ENCODE measurements around the gene ZNF358. TPM values are rescaled to one million over a fixed set of nuclear protein-coding genes. Genes with fewer than 3 reads are reported as not detected.

ZNF358 gene
- total and polyA plus RNA-seq, 7 donors = 38.1 to 110 (median 88.9) TPM

DNA sequence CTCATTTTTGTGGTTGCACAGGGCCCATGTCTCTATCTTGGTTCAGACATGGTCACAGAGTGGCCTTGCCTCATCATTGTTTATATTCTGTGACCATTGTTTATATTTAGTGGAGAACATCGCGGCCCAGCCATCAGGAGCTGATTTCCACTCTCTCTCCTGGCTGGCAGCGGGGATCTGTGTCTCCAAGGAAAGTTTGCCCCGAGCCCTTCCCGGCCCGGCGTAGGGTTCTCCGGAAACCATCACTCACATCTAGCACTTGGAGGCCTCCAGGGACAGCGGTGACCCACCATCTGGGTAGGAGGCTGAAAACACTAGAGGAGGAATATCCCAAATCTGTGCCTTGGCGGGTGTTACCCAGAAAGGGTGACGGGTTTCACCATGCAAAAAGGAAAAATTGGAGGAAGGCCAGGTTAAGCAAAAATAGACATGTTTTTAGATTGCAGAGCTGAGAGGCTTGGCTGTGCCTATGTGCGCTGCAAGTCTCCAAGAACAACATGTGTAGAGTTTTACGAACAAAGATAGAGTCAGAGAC lies 726 bp upstream of the ZNF358 start:
- no peaks in the 10 kb centered on the region for H3K27me3 ChIP-seq (ENCODE audit: insufficient read depth in 3 of 3, low read length in 2 of 3)
- H3K4me3 ChIP-seq = peak overlapping the region; percentile 63
- ATAC-seq (peak in 1 of 4 donors; percentile 11), DNase-seq (no peak)
- intact Hi-C loops (cut with DNase I) = no loop called here
- TF ChIP-seq, protein P1, sequence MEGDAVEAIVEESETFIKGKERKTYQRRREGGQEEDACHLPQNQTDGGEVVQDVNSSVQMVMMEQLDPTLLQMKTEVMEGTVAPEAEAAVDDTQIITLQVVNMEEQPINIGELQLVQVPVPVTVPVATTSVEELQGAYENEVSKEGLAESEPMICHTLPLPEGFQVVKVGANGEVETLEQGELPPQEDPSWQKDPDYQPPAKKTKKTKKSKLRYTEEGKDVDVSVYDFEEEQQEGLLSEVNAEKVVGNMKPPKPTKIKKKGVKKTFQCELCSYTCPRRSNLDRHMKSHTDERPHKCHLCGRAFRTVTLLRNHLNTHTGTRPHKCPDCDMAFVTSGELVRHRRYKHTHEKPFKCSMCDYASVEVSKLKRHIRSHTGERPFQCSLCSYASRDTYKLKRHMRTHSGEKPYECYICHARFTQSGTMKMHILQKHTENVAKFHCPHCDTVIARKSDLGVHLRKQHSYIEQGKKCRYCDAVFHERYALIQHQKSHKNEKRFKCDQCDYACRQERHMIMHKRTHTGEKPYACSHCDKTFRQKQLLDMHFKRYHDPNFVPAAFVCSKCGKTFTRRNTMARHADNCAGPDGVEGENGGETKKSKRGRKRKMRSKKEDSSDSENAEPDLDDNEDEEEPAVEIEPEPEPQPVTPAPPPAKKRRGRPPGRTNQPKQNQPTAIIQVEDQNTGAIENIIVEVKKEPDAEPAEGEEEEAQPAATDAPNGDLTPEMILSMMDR (IDR thresholded peaks at IDR 0.05) = no peak
- no peaks in the 10 kb centered on the region for H3K9me3 ChIP-seq
- WGBS, 3 donors = 70 to 80% (median 72%) methylated on average over 13 of the region's 13 CpGs
- peak overlapping the region; percentile 66 for H3K27ac ChIP-seq
- H3K36me3 ChIP-seq (ENCODE audit: insufficient read depth in 1 of 2, low read depth in 1 of 2) = peaks cover 0 to 11% of the 10 kb centered on the region in 2 donors
- peaks cover 7% of the 10 kb centered on the region for H3K4me1 ChIP-seq

DNA sequence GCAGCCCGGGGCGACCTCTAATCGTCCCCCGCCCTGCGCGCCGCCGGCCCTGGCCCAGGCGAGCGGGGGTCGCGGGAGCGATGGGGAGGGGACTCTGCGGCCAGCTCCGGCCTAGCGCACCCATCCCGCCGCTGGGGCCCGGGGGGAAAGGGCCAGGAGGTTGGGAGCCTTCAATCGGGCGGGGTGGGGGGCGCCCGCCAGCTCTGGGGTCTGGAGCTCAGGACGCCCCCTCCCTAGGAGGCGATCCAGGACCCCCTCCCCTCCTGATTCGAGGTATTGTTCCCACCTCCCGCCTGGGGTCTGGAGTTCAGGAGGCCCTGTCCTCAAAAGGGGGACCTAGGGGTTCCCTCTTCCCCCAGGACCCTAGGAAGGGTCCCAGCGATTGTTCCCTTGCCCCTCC lies 430 bp downstream of the ZNF358 start:
- intact Hi-C loops (cut with DNase I) = no loop called here

DNA sequence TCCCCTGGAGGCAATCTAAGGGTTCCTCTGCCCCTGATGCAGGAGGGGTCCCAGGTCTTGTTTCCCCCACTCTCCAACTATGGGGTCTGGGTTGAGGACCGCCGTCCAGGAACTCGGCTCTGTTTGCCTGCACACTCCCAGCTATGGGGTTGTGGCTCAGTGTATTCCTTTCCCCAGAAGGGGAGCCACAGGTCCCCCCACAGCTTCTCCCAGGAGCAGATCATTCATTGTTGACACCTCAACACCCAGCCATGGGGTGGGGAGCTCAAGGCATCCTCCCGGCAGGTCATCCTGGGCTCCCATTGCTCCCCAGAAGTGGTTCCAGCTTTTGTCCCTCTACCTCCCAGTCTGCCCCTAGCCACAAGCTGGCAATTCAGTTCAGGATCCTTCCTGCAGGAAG lies 975 bp downstream of the ZNF358 start:
- Histone ChIP-seq H3K27me3 (ENCODE audit: insufficient read depth in 3 of 3, low read length in 2 of 3) (no peaks in the 10 kb centered on the region), H3K27ac (peak overlapping the region; percentile 81), H3K9me3 (no peaks in the 10 kb centered on the region), H3K4me1 (peaks cover 15% of the 10 kb centered on the region), H3K4me3 (peak overlapping the region; percentile 88), H3K36me3 (ENCODE audit: insufficient read depth in 1 of 2, low read depth in 1 of 2) (peaks cover 0 to 12% of the 10 kb centered on the region in 2 donors)
- intact Hi-C loops (cut with DNase I) = no loop called here
- 42 to 46% (median 45%) methylated on average over 4 of the region's 4 CpGs for WGBS, 3 donors
- TF ChIP-seq, protein P1 (IDR thresholded peaks at IDR 0.05) = no peak
- ATAC-seq (no peak), DNase-seq (no peak)

More for the DNA sequence above, 430 bp downstream of the ZNF358 start:
- H3K9me3 ChIP-seq = no peaks in the 10 kb centered on the region
- WGBS, 3 donors = 0 to 2% (median 1%) methylated on average over 10 to 28 of the region's 28 CpGs
- H3K4me1 ChIP-seq = peaks cover 9% of the 10 kb centered on the region
- H3K4me3 ChIP-seq = peak overlapping the region; percentile 88
- peaks cover 0 to 12% of the 10 kb centered on the region in 2 donors for H3K36me3 ChIP-seq (ENCODE audit: insufficient read depth in 1 of 2, low read depth in 1 of 2)
- DNase-seq (no peak), ATAC-seq (peak in 1 of 4 donors; percentile 46)
- H3K27ac ChIP-seq = peak overlapping the region; percentile 81
- TF ChIP-seq, protein P1 (IDR thresholded peaks at IDR 0.05) = no peak
- H3K27me3 ChIP-seq (ENCODE audit: insufficient read depth in 3 of 3, low read length in 2 of 3) = no peaks in the 10 kb centered on the region

DNA sequence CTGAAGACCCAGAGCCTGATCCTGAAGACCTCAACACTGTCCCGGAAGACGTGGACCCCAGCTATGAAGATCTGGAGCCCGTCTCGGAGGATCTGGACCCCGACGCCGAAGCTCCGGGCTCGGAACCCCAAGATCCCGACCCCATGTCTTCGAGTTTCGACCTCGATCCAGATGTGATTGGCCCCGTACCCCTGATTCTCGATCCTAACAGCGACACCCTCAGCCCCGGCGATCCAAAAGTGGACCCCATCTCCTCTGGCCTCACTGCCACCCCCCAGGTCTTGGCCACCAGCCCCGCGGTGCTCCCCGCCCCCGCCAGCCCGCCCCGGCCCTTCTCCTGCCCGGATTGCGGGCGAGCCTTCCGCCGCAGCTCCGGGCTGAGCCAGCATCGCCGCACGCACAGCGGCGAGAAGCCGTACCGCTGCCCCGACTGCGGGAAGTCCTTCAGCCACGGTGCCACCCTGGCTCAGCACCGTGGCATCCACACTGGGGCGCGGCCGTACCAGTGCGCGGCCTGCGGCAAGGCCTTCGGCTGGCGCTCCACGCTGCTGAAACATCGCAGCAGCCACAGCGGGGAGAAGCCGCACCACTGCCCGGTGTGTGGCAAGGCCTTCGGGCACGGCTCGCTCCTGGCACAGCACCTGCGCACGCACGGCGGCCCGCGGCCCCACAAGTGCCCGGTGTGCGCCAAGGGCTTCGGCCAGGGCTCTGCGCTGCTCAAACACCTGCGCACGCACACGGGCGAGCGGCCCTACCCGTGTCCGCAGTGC lies 3.6 kb downstream of the ZNF358 start:
- intact Hi-C loops (cut with DNase I) = loop anchor here in 1 of 2 donors (10.0 kb wide), 1 partner anchor 125 kb away; no protein-coding TSS in a partner anchor
- Histone ChIP-seq H3K4me1 (peaks cover 27% of the 10 kb centered on the region), H3K4me3 (no peak overlapping the region), H3K27me3 (ENCODE audit: insufficient read depth in 3 of 3, low read length in 2 of 3) (no peaks in the 10 kb centered on the region), H3K9me3 (no peaks in the 10 kb centered on the region), H3K36me3 (ENCODE audit: insufficient read depth in 1 of 2, low read depth in 1 of 2) (peaks cover 0 to 16% of the 10 kb centered on the region in 2 donors), H3K27ac (no peak overlapping the region)
- ATAC-seq = no peak
- TF ChIP-seq, protein P1 (IDR thresholded peaks at IDR 0.05) = no peak
- no peak for DNase-seq
- WGBS, 3 donors = 96 to 98% (median 96%) methylated on average over 72 to 74 of the region's 74 CpGs

Data from psoas muscle (tissue), 8 donors.